Peyer's patch (tissue), 4 donors: ENCODE measurements around the gene NACC2.

Experiments
- POLR2A ChIP-seq, 2 donors: fragments of 450-650 bp; IDR thresholded peaks; one replicate each; pipeline ENCODE4 v1.5.1; 2017; ENCODE audit warnings: antibody characterized with exemption in 2 of 2, mild to moderate bottlenecking in 2 of 2, moderate library complexity in 2 of 2
- TF ChIP-seq, protein P1 (sequence below), 6 experiments: fragments of 450-650 bp in 4 of 6; fragments of 200-600 bp in 2 of 6; sonication (generic) in 1 of 6; IDR thresholded peaks; one replicate each; pipeline ENCODE4 v1.5.1; 2017 to 2019; ENCODE audit warnings: antibody characterized with exemption in 6 of 6, mild to moderate bottlenecking in 3 of 6, moderate library complexity in 1 of 6

- TF ChIP-seq, protein P1, sequence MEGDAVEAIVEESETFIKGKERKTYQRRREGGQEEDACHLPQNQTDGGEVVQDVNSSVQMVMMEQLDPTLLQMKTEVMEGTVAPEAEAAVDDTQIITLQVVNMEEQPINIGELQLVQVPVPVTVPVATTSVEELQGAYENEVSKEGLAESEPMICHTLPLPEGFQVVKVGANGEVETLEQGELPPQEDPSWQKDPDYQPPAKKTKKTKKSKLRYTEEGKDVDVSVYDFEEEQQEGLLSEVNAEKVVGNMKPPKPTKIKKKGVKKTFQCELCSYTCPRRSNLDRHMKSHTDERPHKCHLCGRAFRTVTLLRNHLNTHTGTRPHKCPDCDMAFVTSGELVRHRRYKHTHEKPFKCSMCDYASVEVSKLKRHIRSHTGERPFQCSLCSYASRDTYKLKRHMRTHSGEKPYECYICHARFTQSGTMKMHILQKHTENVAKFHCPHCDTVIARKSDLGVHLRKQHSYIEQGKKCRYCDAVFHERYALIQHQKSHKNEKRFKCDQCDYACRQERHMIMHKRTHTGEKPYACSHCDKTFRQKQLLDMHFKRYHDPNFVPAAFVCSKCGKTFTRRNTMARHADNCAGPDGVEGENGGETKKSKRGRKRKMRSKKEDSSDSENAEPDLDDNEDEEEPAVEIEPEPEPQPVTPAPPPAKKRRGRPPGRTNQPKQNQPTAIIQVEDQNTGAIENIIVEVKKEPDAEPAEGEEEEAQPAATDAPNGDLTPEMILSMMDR (IDR thresholded peaks at IDR 0.05), result no peak
- TF ChIP-seq POLR2A (IDR thresholded peaks at IDR 0.05), result no peak
Measured at GRCh38 chr9:135993409-135993742, 101.7 kb downstream of the NACC2 start.
